Caco-2 (cell line): ENCODE data around the gene PNPLA8. TPM values are rescaled to one million over a fixed set of nuclear protein-coding genes. Genes with fewer than 3 reads are reported as not detected.

Experiments used
- BruUV-seq: library from RNA; stranded (reverse); fragments of 400-500 nt; replicated peaks from 2 replicates; lab custom pipeline; 2021; lab: Mats Ljungman, UMichigan
- CTCF ChIA-PET: fragments of 300-600 bp; sonication (Branson Sonifier 250); formaldehyde crosslinking; loops from one replicate; lab custom pipeline; 2022; ENCODE audit warnings: antibody characterized with exemption; lab: Charles Lee
- POLR2A ChIA-PET: fragments of 300-600 bp; sonication (Branson Sonifier 250); formaldehyde crosslinking; loops from one replicate; lab custom pipeline; 2022; ENCODE audit warnings: antibody characterized with exemption; lab: Charles Lee
- DNase-seq, 2 experiments: peaks; one replicate each; pipeline versions ENCODE4 v3.0.0 to v3.0.0-alpha.2; 2020 to 2022
- H3K27me3 ChIP-seq: replicated peaks from 2 replicates; pipeline ENCODE4 v1.6.0; 2011; ENCODE audit warnings: low read length; ENCODE audit not compliant: control insufficient read depth, insufficient read depth
- H3K36me3 ChIP-seq: 2 replicates; pipeline ENCODE4 v1.5.1; 2011; ENCODE audit warnings: low read length; ENCODE audit not compliant: control insufficient read depth, insufficient read depth
- H3K4me1 ChIP-seq: fragments of 250-450 bp; sonication (Bioruptor Pico); 2 replicates; pipeline ENCODE4 v1.5.1; 2020; ENCODE audit warnings: mild to moderate bottlenecking
- H3K4me3 ChIP-seq: 2 replicates; pipeline ENCODE4 v1.5.1; 2011; ENCODE audit warnings: low read depth, mild to moderate bottlenecking, control low read depth, low read length
- H3K9me3 ChIP-seq: fragments of 250-450 bp; sonication (Bioruptor Pico); 2 replicates; pipeline ENCODE4 v1.5.1; 2020; ENCODE audit warnings: mild to moderate bottlenecking, moderate library complexity
- H3K27ac Mint-ChIP-seq: one replicate; pipeline ENCODE4 v1.8.0; 2022; ENCODE audit warnings: mixed read lengths; ENCODE audit not compliant: unreplicated experiment
- H3K27me3 Mint-ChIP-seq: one replicate; pipeline ENCODE4 v1.8.0; 2022; ENCODE audit warnings: mixed read lengths; ENCODE audit not compliant: insufficient read depth, unreplicated experiment
- H3K36me3 Mint-ChIP-seq: one replicate; pipeline ENCODE4 v1.8.0; 2022; ENCODE audit warnings: mild to moderate bottlenecking, mixed read lengths; ENCODE audit not compliant: insufficient read depth, unreplicated experiment
- H3K4me1 Mint-ChIP-seq: one replicate; pipeline ENCODE4 v1.8.0; 2022; ENCODE audit warnings: low read depth, mixed read lengths; ENCODE audit not compliant: unreplicated experiment
- H3K4me3 Mint-ChIP-seq: one replicate; pipeline ENCODE4 v1.8.0; 2022; ENCODE audit warnings: mild to moderate bottlenecking, moderate library complexity, mixed read lengths; ENCODE audit not compliant: unreplicated experiment
- H3K9me3 Mint-ChIP-seq: one replicate; pipeline ENCODE4 v1.8.0; 2022; ENCODE audit warnings: mixed read lengths; ENCODE audit not compliant: unreplicated experiment
- CTCF ChIP-seq, 2 experiments: fragments of 200-600 bp in 1 of 2; IDR thresholded peaks; 1 replicate in 1 of 2; 2 replicates in 1 of 2; pipeline versions ENCODE4 v1.5.1 to v1.8.0; 2011 to 2022; ENCODE audit warnings: antibody characterized with exemption in 1 of 2, control low read depth in 1 of 2, inconsistent platforms in 1 of 2, low read depth in 1 of 2, low read length in 1 of 2, mild to moderate bottlenecking in 1 of 2, moderate library complexity in 1 of 2; ENCODE audit not compliant: insufficient read depth in 1 of 2, severe bottlenecking in 1 of 2, unreplicated experiment in 1 of 2
- intact Hi-C: fragments of 100-400 bp; cut with micrococcal nuclease; formaldehyde crosslinking; loops from one replicate; pipeline ENCODE4 v1.10.0; 2022; ENCODE audit not compliant: unreplicated experiment
- total RNA-seq: library from RNA; stranded (reverse); gene quantifications from 2 replicates; pipeline ENCODE4 v1.2.3, GENCODE V29; 2022

PNPLA8 gene
- total RNA-seq, 1 experiment from 2014 or later, result 15.3 TPM

GRCh38 chr7:108525327-108525984, 479 bp downstream of the PNPLA8 start:
- Histone ChIP-seq H3K4me1 (peaks cover 25% of the 10 kb centered on the region), H3K4me3 (peak overlapping the region; percentile 74), H3K9me3 (no peaks in the 10 kb centered on the region), H3K27me3 (no peaks in the 10 kb centered on the region), H3K36me3 (no peaks in the 10 kb centered on the region)
- Mint-ChIP-seq H3K4me3 (peak overlapping the region; percentile 98), H3K27ac (peak overlapping the region; percentile 91), H3K4me1 (peaks cover 38% of the 10 kb centered on the region), H3K36me3 (peaks cover 9% of the 10 kb centered on the region), H3K9me3 (no peaks in the 10 kb centered on the region), H3K27me3 (no peaks in the 10 kb centered on the region)
- CTCF ChIA-PET, result interaction anchor here (1.0 to 1.2 kb wide), 3 partner anchors 8 to 44 kb away, joined by 3 to 4 read pairs (median 3); partner anchors contain the start of genes DNAJB9 and THAP5
- TF ChIP-seq CTCF (IDR thresholded peaks at IDR 0.05; ENCODE audit: insufficient read depth in 1 of 2, low read depth in 1 of 2, low read length in 1 of 2, severe bottlenecking in 1 of 2, unreplicated experiment in 1 of 2), result no peak
- BruUV-seq, result TSS peak; percentile 56
- DNase-seq, result no peak
- intact Hi-C loops, result loop anchor here (10.0 kb wide), 1 partner anchor 511 kb away; no protein-coding TSS in a partner anchor
- POLR2A ChIA-PET, result interaction anchor here (0.6 to 1.5 kb wide), 9 partner anchors 28 to 279 kb away, joined by 3 to 28 read pairs (median 4); partner anchors contain the start of genes DNAJB9 and THAP5

DNA sequence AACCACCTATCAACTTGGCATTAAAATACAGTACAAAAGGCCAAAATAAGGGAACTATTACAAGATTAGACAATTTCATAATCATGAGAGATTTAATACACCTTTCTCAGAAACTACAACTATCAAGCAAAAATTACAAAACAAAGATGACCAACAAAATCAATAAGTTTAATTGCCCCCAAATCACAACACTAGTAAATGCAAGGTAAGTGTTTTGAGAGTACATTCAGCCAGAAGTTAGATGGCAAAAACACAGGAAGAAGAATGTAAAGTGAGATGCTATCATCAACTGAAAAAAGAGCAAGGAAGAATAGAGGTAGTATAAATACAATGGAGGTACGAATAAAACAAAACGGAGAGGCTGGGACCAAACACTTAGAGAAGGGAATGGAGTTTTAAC, 3.2 kb downstream of the PNPLA8 start:
- ChIA-PET POLR2A (no interaction called here), CTCF (interaction anchor here (1.0 kb wide), 1 partner anchor 63 kb away, joined by 3 read pairs; no protein-coding TSS in a partner anchor)
- Histone ChIP-seq H3K36me3 (no peaks in the 10 kb centered on the region), H3K4me3 (no peak overlapping the region), H3K4me1 (peaks cover 29% of the 10 kb centered on the region), H3K27me3 (no peaks in the 10 kb centered on the region), H3K9me3 (no peaks in the 10 kb centered on the region)
- no TSS peak for BruUV-seq
- Mint-ChIP-seq H3K27ac (no peak overlapping the region), H3K4me3 (peak overlapping the region; percentile 23), H3K36me3 (peaks cover 9% of the 10 kb centered on the region), H3K27me3 (no peaks in the 10 kb centered on the region), H3K9me3 (no peaks in the 10 kb centered on the region), H3K4me1 (peaks cover 49% of the 10 kb centered on the region)
- no peak for DNase-seq
- TF ChIP-seq CTCF (IDR thresholded peaks at IDR 0.05; ENCODE audit: insufficient read depth in 1 of 2, low read depth in 1 of 2, low read length in 1 of 2, severe bottlenecking in 1 of 2, unreplicated experiment in 1 of 2), result no peak
- intact Hi-C loops, result loop anchor here (10.0 kb wide), 1 partner anchor 508 kb away; no protein-coding TSS in a partner anchor

- Histone ChIP-seq H3K36me3 (no peaks in the 10 kb centered on the region), H3K4me1 (peaks cover 11% of the 10 kb centered on the region), H3K9me3 (no peaks in the 10 kb centered on the region), H3K4me3 (no peak overlapping the region), H3K27me3 (no peaks in the 10 kb centered on the region)
- H3K4me3 Mint-ChIP-seq, result no peak overlapping the region
- H3K36me3 Mint-ChIP-seq, result no peaks in the 10 kb centered on the region
- H3K9me3 Mint-ChIP-seq, result no peaks in the 10 kb centered on the region
- DNase-seq, result no peak
- intact Hi-C loops, result no loop called here
- no peak for TF ChIP-seq CTCF (IDR thresholded peaks at IDR 0.05; ENCODE audit: insufficient read depth in 1 of 2, low read depth in 1 of 2, low read length in 1 of 2, severe bottlenecking in 1 of 2, unreplicated experiment in 1 of 2)
- BruUV-seq, result no TSS peak
- CTCF ChIA-PET, result interaction anchor here (0.9 kb wide), 1 partner anchor 8 kb away, joined by 3 read pairs; the partner anchor contains the start of gene PNPLA8
- no peak overlapping the region for H3K27ac Mint-ChIP-seq
- POLR2A ChIA-PET, result no interaction called here
- H3K4me1 Mint-ChIP-seq, result peaks cover 31% of the 10 kb centered on the region
- no peaks in the 10 kb centered on the region for H3K27me3 Mint-ChIP-seq
Measured at GRCh38 chr7:108517951-108518350, 8.0 kb downstream of the PNPLA8 start.
